GM23248 (cell line): ENCODE measurements around the gene HDGF. TPM values are rescaled to one million over a fixed set of nuclear protein-coding genes. Genes with fewer than 3 reads are reported as not detected.
"Not testable (repeated sequence)": the region's sequence is repeated elsewhere in the genome, so short reads cannot be mapped to it uniquely, and the experiment has no call there.

ENCODE experiments used
- DNase-seq: peaks from one replicate; pipeline ENCODE4 v3.0.0-alpha.2; 2015
- H2AFZ ChIP-seq: fragments of 200-600 bp; sonication (generic); 2 replicates; pipeline ENCODE4 v1.6.1; 2016; ENCODE audit warnings: antibody characterized with exemption
- H3F3A ChIP-seq: fragments of 200-600 bp; sonication (generic); 2 replicates; pipeline ENCODE4 v1.6.1; 2016; ENCODE audit warnings: mild to moderate bottlenecking, antibody characterized with exemption, mixed run types; ENCODE audit not compliant: insufficient read depth
- H3K27ac ChIP-seq: fragments of 200-600 bp; sonication (generic); 2 replicates; pipeline ENCODE4 v1.5.1; 2016; ENCODE audit warnings: mild to moderate bottlenecking
- H3K27me3 ChIP-seq: fragments of 200-600 bp; sonication (generic); replicated peaks from 2 replicates; pipeline ENCODE4 v1.6.1; 2016; ENCODE audit warnings: mild to moderate bottlenecking; ENCODE audit not compliant: insufficient read depth
- H3K36me3 ChIP-seq: fragments of 200-600 bp; sonication (generic); 2 replicates; pipeline ENCODE4 v1.6.1; 2016; ENCODE audit warnings: low read depth, mild to moderate bottlenecking
- H3K4me1 ChIP-seq: fragments of 200-600 bp; sonication (generic); 2 replicates; pipeline ENCODE4 v1.6.1; 2016; ENCODE audit warnings: mild to moderate bottlenecking; ENCODE audit not compliant: insufficient read depth
- H3K4me2 ChIP-seq: fragments of 200-600 bp; sonication (generic); one replicate; pipeline ENCODE4 v1.6.1; 2016; ENCODE audit warnings: mild to moderate bottlenecking; ENCODE audit not compliant: unreplicated experiment
- H3K4me3 ChIP-seq: fragments of 200-600 bp; sonication (generic); 2 replicates; pipeline ENCODE4 v1.5.1; 2016; ENCODE audit warnings: mild to moderate bottlenecking
- H3K79me2 ChIP-seq: fragments of 200-600 bp; sonication (generic); 2 replicates; pipeline ENCODE4 v1.6.1; 2016; ENCODE audit warnings: mild to moderate bottlenecking; ENCODE audit not compliant: insufficient read depth
- H3K9ac ChIP-seq: fragments of 200-600 bp; sonication (generic); 2 replicates; pipeline ENCODE4 v1.6.1; 2016; ENCODE audit warnings: mild to moderate bottlenecking
- H3K9me2 ChIP-seq: fragments of 200-600 bp; sonication (generic); 2 replicates; pipeline ENCODE4 v1.6.1; 2016; ENCODE audit warnings: mixed run types, mild to moderate bottlenecking, moderate library complexity; ENCODE audit not compliant: insufficient read depth
- H3K9me3 ChIP-seq: fragments of 200-600 bp; sonication (generic); one replicate; pipeline ENCODE4 v1.6.1; 2017; ENCODE audit warnings: low read depth
- H4K20me1 ChIP-seq: fragments of 200-600 bp; sonication (generic); 2 replicates; pipeline ENCODE4 v1.6.0; 2016; ENCODE audit not compliant: insufficient read depth
- EZH2 ChIP-seq: fragments of 200-600 bp; sonication (generic); IDR thresholded peaks from 2 replicates; pipeline ENCODE4 v1.6.1; 2018; ENCODE audit warnings: antibody characterized with exemption, mild to moderate bottlenecking; ENCODE audit not compliant: insufficient read depth, poor library complexity, severe bottlenecking
- EZH2phosphoT487 ChIP-seq: fragments of 200-600 bp; sonication (generic); IDR thresholded peaks from 2 replicates; pipeline ENCODE4 v1.6.1; 2018; ENCODE audit warnings: antibody characterized with exemption, moderate library complexity, mild to moderate bottlenecking, low read depth; ENCODE audit not compliant: insufficient read depth
- WGBS, 2 experiments: methylation state at CpG; one replicate each; pipeline ENCODE4 v1.1.6; 2015 to 2017; ENCODE audit warnings: low lambda C conversion rate in 2 of 2, low coverage in 1 of 2; ENCODE audit errors: missing lambda C conversion rate in 2 of 2; 5-methylcytosine and 5-hydroxymethylcytosine counted together
- in situ Hi-C: fragments of 300-500 bp; cut with MboI; formaldehyde crosslinking; loops from 2 replicates; pipeline ENCODE4 v1.15.0; 2020
- polyA plus RNA-seq: library from polyadenylated mRNA; unstranded; fragments of >200 nt; fragmentation: Nextera tagmentation; extraction: Ambion mirVana; gene quantifications from 2 replicates; pipeline ENCODE4 v1.2.1, GENCODE V29; 2016
- total RNA-seq: library from RNA; depleted of rRNA; stranded (reverse); fragments of >200 nt; shearing (Covaris generic); gene quantifications from 2 replicates; pipeline ENCODE4 v1.2.3, GENCODE V29; 2014

The HDGF gene
- total and polyA plus RNA-seq, 2 experiments from 2014 or later, result 95.4 to 185 TPM

GRCh38 chr1:156766298-156767100, 15.0 kb upstream of the HDGF start:
- H3K27ac ChIP-seq, result peak overlapping the region; percentile 93
- whole genome bisulfite sequencing, 2 experiments, result 3 to 4% methylated on average over 14 of the region's 14 CpGs
- peak overlapping the region; percentile 95 for H2AFZ ChIP-seq
- TF ChIP-seq EZH2, result no peak
- TF ChIP-seq EZH2phosphoT487, result no peak
- H3K4me3 ChIP-seq, result peak overlapping the region; percentile 100
- H3K9me3 ChIP-seq, result no peaks in the 10 kb centered on the region
- peak overlapping the region; percentile 97 for H3K4me2 ChIP-seq
- 0 out of 2 replicates have a peak, but pooled peaks cover 5% of the 10 kb centered on the region for H3K36me3 ChIP-seq
- H3K4me1 ChIP-seq, result peaks cover 26% of the 10 kb centered on the region
- H3K9me2 ChIP-seq, result no peaks in the 10 kb centered on the region
- no peaks in the 10 kb centered on the region for H4K20me1 ChIP-seq
- in situ Hi-C loops, result no loop called here
- H3K79me2 ChIP-seq, result peaks cover 55% of the 10 kb centered on the region
- H3K9ac ChIP-seq, result peak overlapping the region; percentile 100
- H3K27me3 ChIP-seq, result no peaks in the 10 kb centered on the region
- peak; percentile 46 for DNase-seq
- H3F3A ChIP-seq, result no peaks in the 10 kb centered on the region; the same call in 1 of the 2 replicates

- Histone ChIP-seq H3K4me2 (peak overlapping the region; percentile 97), H3K36me3 (0 out of 2 replicates have a peak, but pooled peaks cover 4% of the 10 kb centered on the region), H3K4me3 (peak overlapping the region; percentile 100), H3K9me2 (no peaks in the 10 kb centered on the region), H3K27me3 (no peaks in the 10 kb centered on the region), H2AFZ (peak overlapping the region; percentile 95), H4K20me1 (no peaks in the 10 kb centered on the region), H3F3A (no peaks in the 10 kb centered on the region; the same call in 1 of the 2 replicates), H3K79me2 (peaks cover 46% of the 10 kb centered on the region), H3K27ac (peak overlapping the region; percentile 93; the same call in 1 of the 2 replicates), H3K9ac (peak overlapping the region; percentile 100), H3K9me3 (no peaks in the 10 kb centered on the region), H3K4me1 (peaks cover 24% of the 10 kb centered on the region)
- DNase-seq, result no peak
- TF ChIP-seq EZH2phosphoT487 (no peak), EZH2 (no peak)
- in situ Hi-C loops, result no loop called here
- WGBS, 2 experiments, result 98% methylated on average over 5 of the region's 5 CpGs
Measured at GRCh38 chr1:156765666-156766065, 14.2 kb upstream of the HDGF start.

- peaks cover 18% of the 10 kb centered on the region for H3K4me1 ChIP-seq
- DNase-seq, in situ Hi-C loops, H3K9ac ChIP-seq, H2AFZ ChIP-seq, H3K4me3 ChIP-seq, H3F3A ChIP-seq, H3K27ac ChIP-seq, H3K4me2 ChIP-seq, H4K20me1 ChIP-seq, H3K36me3 ChIP-seq, H3K27me3 ChIP-seq, H3K9me3 ChIP-seq, H3K9me2 ChIP-seq: not testable (repeated sequence)
- WGBS, 2 experiments, result 90 to 98% methylated on average over 3 to 15 of the region's 15 CpGs
- H3K79me2 ChIP-seq, result peaks cover 41% of the 10 kb centered on the region
Measured at GRCh38 chr1:156765136-156765535, 13.7 kb upstream of the HDGF start.

- TF ChIP-seq EZH2, result no peak
- no peak for TF ChIP-seq EZH2phosphoT487
- in situ Hi-C loops, result no loop called here
- 80 to 84% methylated on average over 4 of the region's 4 CpGs for WGBS, 2 experiments
- no peaks in the 10 kb centered on the region for H3K27me3 ChIP-seq
- 0 out of 2 replicates have a peak, but pooled peaks cover 2% of the 10 kb centered on the region for H3K4me1 ChIP-seq
- no peak overlapping the region for H3K4me3 ChIP-seq
- no peak overlapping the region for H3K27ac ChIP-seq
- H3K9me2 ChIP-seq, result no peaks in the 10 kb centered on the region
- H3K9me3 ChIP-seq, result no peaks in the 10 kb centered on the region
- H2AFZ ChIP-seq, result no peak overlapping the region
- no peak overlapping the region for H3K4me2 ChIP-seq
- H3K79me2 ChIP-seq, result peaks cover 11% of the 10 kb centered on the region
- no peak overlapping the region for H3K9ac ChIP-seq
- no peak for DNase-seq
- no peaks in the 10 kb centered on the region for H3K36me3 ChIP-seq
- H3F3A ChIP-seq, result peaks cover 7% of the 10 kb centered on the region; the same call in 1 of the 2 replicates
- no peaks in the 10 kb centered on the region for H4K20me1 ChIP-seq
Measured at GRCh38 chr1:156760796-156761104, 9.3 kb upstream of the HDGF start.
